ENCODE measurements around the gene STAT5B. TPM values are rescaled to one million over a fixed set of nuclear protein-coding genes. Genes with fewer than 3 reads are reported as not detected.

The STAT5B gene
- total and polyA plus RNA-seq, 2 of the 13 experiments (the other 11 are each of a cell fraction or from before 2014, with no cell fraction given), result 21.0 to 42.8 TPM

DNA sequence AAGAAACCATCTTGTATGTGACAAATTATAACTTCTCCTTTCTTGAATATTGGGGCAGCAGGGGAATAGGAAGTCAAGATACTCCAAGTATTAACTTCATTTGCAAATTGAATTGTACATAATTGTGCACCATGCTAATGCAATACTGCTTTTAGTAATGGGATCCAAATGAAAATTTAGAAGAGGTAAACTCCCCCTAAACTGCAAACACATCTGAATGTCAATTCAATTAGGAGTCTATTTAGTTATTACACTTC is 4.5 kb downstream of the STAT5B start (continued):
- TF ChIP-seq, protein P1, sequence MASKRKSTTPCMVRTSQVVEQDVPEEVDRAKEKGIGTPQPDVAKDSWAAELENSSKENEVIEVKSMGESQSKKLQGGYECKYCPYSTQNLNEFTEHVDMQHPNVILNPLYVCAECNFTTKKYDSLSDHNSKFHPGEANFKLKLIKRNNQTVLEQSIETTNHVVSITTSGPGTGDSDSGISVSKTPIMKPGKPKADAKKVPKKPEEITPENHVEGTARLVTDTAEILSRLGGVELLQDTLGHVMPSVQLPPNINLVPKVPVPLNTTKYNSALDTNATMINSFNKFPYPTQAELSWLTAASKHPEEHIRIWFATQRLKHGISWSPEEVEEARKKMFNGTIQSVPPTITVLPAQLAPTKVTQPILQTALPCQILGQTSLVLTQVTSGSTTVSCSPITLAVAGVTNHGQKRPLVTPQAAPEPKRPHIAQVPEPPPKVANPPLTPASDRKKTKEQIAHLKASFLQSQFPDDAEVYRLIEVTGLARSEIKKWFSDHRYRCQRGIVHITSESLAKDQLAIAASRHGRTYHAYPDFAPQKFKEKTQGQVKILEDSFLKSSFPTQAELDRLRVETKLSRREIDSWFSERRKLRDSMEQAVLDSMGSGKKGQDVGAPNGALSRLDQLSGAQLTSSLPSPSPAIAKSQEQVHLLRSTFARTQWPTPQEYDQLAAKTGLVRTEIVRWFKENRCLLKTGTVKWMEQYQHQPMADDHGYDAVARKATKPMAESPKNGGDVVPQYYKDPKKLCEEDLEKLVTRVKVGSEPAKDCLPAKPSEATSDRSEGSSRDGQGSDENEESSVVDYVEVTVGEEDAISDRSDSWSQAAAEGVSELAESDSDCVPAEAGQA (IDR thresholded peaks at IDR 0.05; ENCODE audit: low read depth), result no peak
- TF ChIP-seq, protein P1 (CRISPR knock-in tag; IDR thresholded peaks at IDR 0.05; ENCODE audit: borderline replicate concordance), result no peak
- TF ChIP-seq ZEB1 (IDR thresholded peaks at IDR 0.05; ENCODE audit: insufficient replicate concordance, low read depth), result no peak
- no peak for TF ChIP-seq ZNF83 (CRISPR knock-in tag; IDR thresholded peaks at IDR 0.05; ENCODE audit: borderline replicate concordance)
- TF ChIP-seq ATRX (CRISPR knock-in tag; IDR thresholded peaks at IDR 0.05; ENCODE audit: borderline replicate concordance), result no peak
- TF ChIP-seq, protein P2, sequence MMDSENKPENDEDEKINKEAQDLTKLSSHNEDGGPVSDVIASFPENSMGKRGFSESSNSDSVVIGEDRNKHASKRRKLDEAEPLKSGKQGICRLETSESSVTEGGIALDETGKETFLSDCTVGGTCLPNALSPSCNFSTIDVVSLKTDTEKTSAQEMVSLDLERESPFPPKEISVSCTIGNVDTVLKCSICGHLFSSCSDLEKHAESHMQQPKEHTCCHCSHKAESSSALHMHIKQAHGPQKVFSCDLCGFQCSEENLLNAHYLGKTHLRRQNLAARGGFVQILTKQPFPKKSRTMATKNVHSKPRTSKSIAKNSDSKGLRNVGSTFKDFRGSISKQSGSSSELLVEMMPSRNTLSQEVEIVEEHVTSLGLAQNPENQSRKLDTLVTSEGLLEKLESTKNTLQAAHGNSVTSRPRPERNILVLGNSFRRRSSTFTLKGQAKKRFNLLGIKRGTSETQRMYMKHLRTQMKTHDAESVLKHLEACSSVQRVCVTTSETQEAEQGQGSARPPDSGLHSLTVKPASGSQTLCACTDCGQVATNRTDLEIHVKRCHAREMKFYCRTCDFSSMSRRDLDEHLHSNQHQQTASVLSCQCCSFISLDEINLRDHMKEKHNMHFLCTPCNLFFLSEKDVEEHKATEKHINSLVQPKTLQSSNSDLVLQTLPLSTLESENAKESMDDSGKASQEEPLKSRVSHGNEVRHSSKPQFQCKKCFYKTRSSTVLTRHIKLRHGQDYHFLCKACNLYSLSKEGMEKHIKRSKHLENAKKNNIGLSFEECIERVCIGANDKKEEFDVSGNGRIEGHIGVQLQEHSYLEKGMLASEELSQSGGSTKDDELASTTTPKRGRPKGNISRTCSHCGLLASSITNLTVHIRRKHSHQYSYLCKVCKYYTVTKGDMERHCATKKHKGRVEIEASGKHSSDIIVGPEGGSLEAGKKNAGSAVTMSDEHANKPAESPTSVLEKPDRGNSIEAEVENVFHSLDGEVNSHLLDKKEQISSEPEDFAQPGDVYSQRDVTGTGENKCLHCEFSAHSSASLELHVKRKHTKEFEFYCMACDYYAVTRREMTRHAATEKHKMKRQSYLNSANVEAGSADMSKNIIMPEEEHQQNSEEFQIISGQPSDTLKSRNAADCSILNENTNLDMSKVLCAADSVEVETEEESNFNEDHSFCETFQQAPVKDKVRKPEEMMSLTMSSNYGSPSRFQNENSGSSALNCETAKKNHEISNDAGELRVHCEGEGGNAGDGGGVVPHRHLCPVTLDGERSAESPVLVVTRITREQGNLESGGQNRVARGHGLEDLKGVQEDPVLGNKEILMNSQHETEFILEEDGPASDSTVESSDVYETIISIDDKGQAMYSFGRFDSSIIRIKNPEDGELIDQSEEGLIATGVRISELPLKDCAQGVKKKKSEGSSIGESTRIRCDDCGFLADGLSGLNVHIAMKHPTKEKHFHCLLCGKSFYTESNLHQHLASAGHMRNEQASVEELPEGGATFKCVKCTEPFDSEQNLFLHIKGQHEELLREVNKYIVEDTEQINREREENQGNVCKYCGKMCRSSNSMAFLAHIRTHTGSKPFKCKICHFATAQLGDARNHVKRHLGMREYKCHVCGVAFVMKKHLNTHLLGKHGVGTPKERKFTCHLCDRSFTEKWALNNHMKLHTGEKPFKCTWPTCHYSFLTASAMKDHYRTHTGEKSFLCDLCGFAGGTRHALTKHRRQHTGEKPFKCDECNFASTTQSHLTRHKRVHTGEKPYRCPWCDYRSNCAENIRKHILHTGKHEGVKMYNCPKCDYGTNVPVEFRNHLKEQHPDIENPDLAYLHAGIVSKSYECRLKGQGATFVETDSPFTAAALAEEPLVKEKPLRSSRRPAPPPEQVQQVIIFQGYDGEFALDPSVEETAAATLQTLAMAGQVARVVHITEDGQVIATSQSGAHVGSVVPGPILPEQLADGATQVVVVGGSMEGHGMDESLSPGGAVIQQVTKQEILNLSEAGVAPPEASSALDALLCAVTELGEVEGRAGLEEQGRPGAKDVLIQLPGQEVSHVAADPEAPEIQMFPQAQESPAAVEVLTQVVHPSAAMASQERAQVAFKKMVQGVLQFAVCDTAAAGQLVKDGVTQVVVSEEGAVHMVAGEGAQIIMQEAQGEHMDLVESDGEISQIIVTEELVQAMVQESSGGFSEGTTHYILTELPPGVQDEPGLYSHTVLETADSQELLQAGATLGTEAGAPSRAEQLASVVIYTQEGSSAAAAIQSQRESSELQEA (CRISPR knock-in tag; IDR thresholded peaks at IDR 0.05; ENCODE audit: not compliant biosample characterization), result no peak
- TF ChIP-seq, protein P3, sequence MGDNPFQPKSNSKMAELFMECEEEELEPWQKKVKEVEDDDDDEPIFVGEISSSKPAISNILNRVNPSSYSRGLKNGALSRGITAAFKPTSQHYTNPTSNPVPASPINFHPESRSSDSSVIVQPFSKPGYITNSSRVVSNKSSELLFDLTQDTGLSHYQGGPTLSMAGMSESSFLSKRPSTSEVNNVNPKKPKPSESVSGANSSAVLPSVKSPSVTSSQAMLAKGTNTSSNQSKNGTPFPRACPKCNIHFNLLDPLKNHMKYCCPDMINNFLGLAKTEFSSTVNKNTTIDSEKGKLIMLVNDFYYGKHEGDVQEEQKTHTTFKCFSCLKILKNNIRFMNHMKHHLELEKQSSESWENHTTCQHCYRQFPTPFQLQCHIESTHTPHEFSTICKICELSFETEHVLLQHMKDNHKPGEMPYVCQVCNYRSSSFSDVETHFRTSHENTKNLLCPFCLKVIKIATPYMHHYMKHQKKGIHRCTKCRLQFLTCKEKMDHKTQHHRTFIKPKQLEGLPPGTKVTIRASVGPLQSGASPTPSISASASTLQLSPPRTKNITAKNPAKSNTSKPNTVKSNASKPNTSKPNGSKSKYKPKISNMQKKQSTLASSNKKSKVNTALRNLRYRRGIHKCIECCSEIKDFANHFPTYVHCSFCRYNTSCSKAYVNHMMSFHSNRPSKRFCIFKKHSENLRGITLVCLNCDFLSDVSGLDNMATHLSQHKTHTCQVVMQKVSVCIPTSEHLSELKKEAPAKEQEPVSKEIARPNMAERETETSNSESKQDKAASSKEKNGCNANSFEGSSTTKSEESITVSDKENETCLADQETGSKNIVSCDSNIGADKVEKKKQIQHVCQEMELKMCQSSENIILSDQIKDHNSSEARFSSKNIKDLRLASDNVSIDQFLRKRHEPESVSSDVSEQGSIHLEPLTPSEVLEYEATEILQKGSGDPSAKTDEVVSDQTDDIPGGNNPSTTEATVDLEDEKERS (CRISPR knock-in tag; IDR thresholded peaks at IDR 0.05), result no peak
- TF ChIP-seq TBP (CRISPR knock-in tag; IDR thresholded peaks at IDR 0.05), result no peak
- TF ChIP-seq, protein P4, sequence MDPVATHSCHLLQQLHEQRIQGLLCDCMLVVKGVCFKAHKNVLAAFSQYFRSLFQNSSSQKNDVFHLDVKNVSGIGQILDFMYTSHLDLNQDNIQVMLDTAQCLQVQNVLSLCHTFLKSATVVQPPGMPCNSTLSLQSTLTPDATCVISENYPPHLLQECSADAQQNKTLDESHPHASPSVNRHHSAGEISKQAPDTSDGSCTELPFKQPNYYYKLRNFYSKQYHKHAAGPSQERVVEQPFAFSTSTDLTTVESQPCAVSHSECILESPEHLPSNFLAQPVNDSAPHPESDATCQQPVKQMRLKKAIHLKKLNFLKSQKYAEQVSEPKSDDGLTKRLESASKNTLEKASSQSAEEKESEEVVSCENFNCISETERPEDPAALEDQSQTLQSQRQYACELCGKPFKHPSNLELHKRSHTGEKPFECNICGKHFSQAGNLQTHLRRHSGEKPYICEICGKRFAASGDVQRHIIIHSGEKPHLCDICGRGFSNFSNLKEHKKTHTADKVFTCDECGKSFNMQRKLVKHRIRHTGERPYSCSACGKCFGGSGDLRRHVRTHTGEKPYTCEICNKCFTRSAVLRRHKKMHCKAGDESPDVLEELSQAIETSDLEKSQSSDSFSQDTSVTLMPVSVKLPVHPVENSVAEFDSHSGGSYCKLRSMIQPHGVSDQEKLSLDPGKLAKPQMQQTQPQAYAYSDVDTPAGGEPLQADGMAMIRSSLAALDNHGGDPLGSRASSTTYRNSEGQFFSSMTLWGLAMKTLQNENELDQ (CRISPR knock-in tag; IDR thresholded peaks at IDR 0.05; ENCODE audit: borderline replicate concordance), result no peak
- no peak for TF ChIP-seq ZNF747 (CRISPR knock-in tag; IDR thresholded peaks at IDR 0.05; ENCODE audit: borderline replicate concordance)
